HCT116 (cell line): Measurements from ENCODE around the gene DRGX. TPM values are rescaled to one million over a fixed set of nuclear protein-coding genes. Genes with fewer than 3 reads are reported as not detected.

Source experiments
- ATAC-seq: fragments of 200-7000 bp; cut with Tn5 transposase; 2 replicates; pipeline ENCODE4 v1.9.1; 2020; ENCODE audit warnings: mild to moderate bottlenecking, moderate library complexity
- BruUV-seq: library from RNA; stranded (reverse); fragments of 400-500 nt; replicated peaks from 2 replicates; lab custom pipeline; 2021; lab: Mats Ljungman, UMichigan
- CTCF ChIA-PET: fragments of 300-600 bp; sonication (Branson Sonifier 250); formaldehyde crosslinking; loops from one replicate; lab custom pipeline; 2021; ENCODE audit warnings: antibody characterized with exemption; lab: Charles Lee
- POLR2A ChIA-PET: fragments of 300-600, 350-600 bp; sonication (Branson Sonifier 250); formaldehyde crosslinking; loops from one replicate; lab custom pipeline; 2021; ENCODE audit warnings: antibody characterized with exemption; lab: Charles Lee
- RAD21 ChIA-PET, 2 experiments: fragments of 300-600 bp; sonication (Branson Sonifier 250); formaldehyde crosslinking; loops; one replicate each; lab custom pipeline; 2023; ENCODE audit warnings: low total read pairs in 2 of 2; ENCODE audit not compliant: uncharacterized antibody in 2 of 2, unreplicated experiment in 2 of 2, low non-redundant PET in 1 of 2; lab: Charles Lee
- DNase-seq: peaks from one replicate; pipeline ENCODE4 v3.0.0-alpha.2; 2010; ENCODE audit warnings: low read depth, low spot score
- H2AFZ ChIP-seq: fragments of 200-600 bp; shearing (Covaris generic), sonication (generic); 2 replicates; pipeline ENCODE4 v1.6.1; 2017; ENCODE audit warnings: low read depth, mixed run types, mixed read lengths, antibody characterized with exemption, low read length; ENCODE audit not compliant: poor library complexity, severe bottlenecking
- H3K27ac ChIP-seq: 2 replicates; pipeline ENCODE4 v1.5.1; 2012; ENCODE audit warnings: low read depth, low read length
- H3K27me3 ChIP-seq: fragments of 200-600 bp; sonication (generic); 2 replicates; pipeline ENCODE4 v1.6.1; 2016; ENCODE audit warnings: mixed run types, low read length, mixed read lengths; ENCODE audit not compliant: insufficient read depth
- H3K36me3 ChIP-seq, 2 experiments: fragments of 200-500 bp in 1 of 2; fragments of 200-600 bp in 1 of 2; sonication (Bioruptor generic) in 1 of 2; sonication (generic) in 1 of 2; 2 replicates each; pipeline versions ENCODE4 v1.5.1 to v1.6.1; 2014 to 2016; ENCODE audit warnings: low read length in 2 of 2, inconsistent platforms in 1 of 2, mixed read lengths in 1 of 2, mixed run types in 1 of 2; ENCODE audit not compliant: insufficient read depth in 2 of 2, control insufficient read depth in 1 of 2
- H3K4me1 ChIP-seq, 2 experiments: fragments of 200-600 bp in 1 of 2; sonication (generic) in 1 of 2; 2 replicates each; pipeline versions ENCODE4 v1.5.1 to v1.6.1; 2012 to 2017; ENCODE audit warnings: low read length in 2 of 2, inconsistent platforms in 1 of 2, mild to moderate bottlenecking in 1 of 2, mixed read lengths in 1 of 2, mixed run types in 1 of 2, moderate library complexity in 1 of 2; ENCODE audit not compliant: insufficient read depth in 2 of 2, control insufficient read depth in 1 of 2
- H3K4me2 ChIP-seq: fragments of 200-600 bp; sonication (generic); 2 replicates; pipeline ENCODE4 v1.6.1; 2017; ENCODE audit warnings: mixed run types, low read length, mixed read lengths
- H3K4me3 ChIP-seq, 2 experiments: fragments of 200-600 bp in 1 of 2; sonication (generic) in 1 of 2; replicated peaks in 1 of 2; 2 replicates each; pipeline ENCODE4 v1.5.1; 2011 to 2016; ENCODE audit warnings: low read length in 2 of 2, control low read depth in 1 of 2, low read depth in 1 of 2, mild to moderate bottlenecking in 1 of 2, mixed read lengths in 1 of 2, mixed run types in 1 of 2
- H3K79me2 ChIP-seq: fragments of 200-600 bp; sonication (generic); 2 replicates; pipeline ENCODE4 v1.6.1; 2017; ENCODE audit warnings: mild to moderate bottlenecking, mixed run types, low read length, moderate library complexity, mixed read lengths; ENCODE audit not compliant: insufficient read depth
- H3K9ac ChIP-seq: fragments of 200-600 bp; sonication (generic); 2 replicates; pipeline ENCODE4 v1.6.1; 2016; ENCODE audit warnings: low read length, mixed read lengths
- H3K9me2 ChIP-seq: fragments of 200-600 bp; sonication (generic), shearing (Covaris generic); 2 replicates; pipeline ENCODE4 v1.6.1; 2017; ENCODE audit warnings: mixed run types, mild to moderate bottlenecking, moderate library complexity; ENCODE audit not compliant: insufficient read depth
- H3K9me3 ChIP-seq, 2 experiments: fragments of 200-500 bp in 1 of 2; fragments of 200-600 bp in 1 of 2; sonication (Bioruptor generic) in 1 of 2; sonication (generic) in 1 of 2; 2 replicates each; pipeline ENCODE4 v1.6.1; 2014 to 2017; ENCODE audit warnings: low read length in 2 of 2, mixed read lengths in 2 of 2, inconsistent platforms in 1 of 2, low read depth in 1 of 2, mild to moderate bottlenecking in 1 of 2, mixed run types in 1 of 2, moderate library complexity in 1 of 2; ENCODE audit not compliant: control insufficient read depth in 1 of 2, insufficient read depth in 1 of 2
- H4K20me1 ChIP-seq: fragments of 200-600 bp; sonication (generic), shearing (Covaris generic); 2 replicates; pipeline ENCODE4 v1.6.1; 2017; ENCODE audit warnings: mixed run types, mild to moderate bottlenecking, moderate library complexity; ENCODE audit not compliant: insufficient read depth
- ATF3 ChIP-seq: IDR thresholded peaks from 2 replicates; pipeline ENCODE4 v1.6.1; 2012
- CBX3 ChIP-seq: IDR thresholded peaks from 2 replicates; pipeline ENCODE4 v1.6.1; 2012; ENCODE audit warnings: low read depth
- EGR1 ChIP-seq: IDR thresholded peaks from 2 replicates; pipeline ENCODE4 v1.6.1; 2012; ENCODE audit warnings: low read depth
- EZH2 ChIP-seq: fragments of 200-600 bp; sonication (generic); IDR thresholded peaks from 2 replicates; pipeline ENCODE4 v1.6.1; 2017; ENCODE audit warnings: antibody characterized with exemption, mixed run types
- EZH2phosphoT487 ChIP-seq: fragments of 200-600 bp; IDR thresholded peaks from 2 replicates; pipeline ENCODE4 v1.6.1; 2018; ENCODE audit warnings: antibody characterized with exemption, borderline replicate concordance
- FOSL1 ChIP-seq: IDR thresholded peaks from 2 replicates; pipeline ENCODE4 v1.6.1; 2012; ENCODE audit warnings: low read depth
- MAX ChIP-seq: IDR thresholded peaks from 2 replicates; pipeline ENCODE4 v1.6.1; 2012
- REST ChIP-seq: IDR thresholded peaks from 2 replicates; pipeline ENCODE4 v1.6.1; 2012; ENCODE audit warnings: low read depth
- SIN3A ChIP-seq: IDR thresholded peaks from 2 replicates; pipeline ENCODE4 v1.6.1; 2012; ENCODE audit warnings: low read depth
- SP1 ChIP-seq: IDR thresholded peaks from 2 replicates; pipeline ENCODE4 v1.6.1; 2012; ENCODE audit warnings: low read depth
- YY1 ChIP-seq: IDR thresholded peaks from 2 replicates; pipeline ENCODE4 v1.6.1; 2011; ENCODE audit warnings: low read length, low read depth, moderate library complexity, mild to moderate bottlenecking; ENCODE audit not compliant: insufficient replicate concordance; ENCODE audit errors: extremely low read depth
- ZFX ChIP-seq: fragments of 450-650 bp; IDR thresholded peaks from 2 replicates; pipeline ENCODE4 v1.6.1; 2017
- ZNF274 ChIP-seq: fragments of 200-500 bp; sonication (Bioruptor generic); IDR thresholded peaks from 2 replicates; pipeline ENCODE4 v1.6.1; 2014; ENCODE audit warnings: mild to moderate bottlenecking, low read depth, low read length, inconsistent platforms
- intact Hi-C: fragments of 100-400 bp; cut with micrococcal nuclease; formaldehyde crosslinking; loops from 2 replicates; pipeline ENCODE4 v1.10.0; 2022
- total RNA-seq: library from RNA; stranded (reverse); gene quantifications from one replicate; pipeline ENCODE4 v1.2.1, GENCODE V29; 2021; ENCODE audit not compliant: unreplicated experiment

Gene DRGX
- total RNA-seq, 1 experiment from 2014 or later = not detected

GRCh38 chr10:49360271-49361177 is 35.4 kb downstream of the DRGX start:
- Histone ChIP-seq H4K20me1 (no peaks in the 10 kb centered on the region), H3K4me3 (no peak overlapping the region), H2AFZ (no peak overlapping the region), H3K79me2 (no peaks in the 10 kb centered on the region), H3K4me2 (no peak overlapping the region), H3K9ac (no peak overlapping the region), H3K27me3 (peaks cover 8% of the 10 kb centered on the region; the same call in 1 of the 2 replicates)
- intact Hi-C loops = no loop called here
- no TSS peak for BruUV-seq
- TF ChIP-seq FOSL1 = no peak
- TF ChIP-seq, all 23 proteins: peak for 0
- H3K9me2 ChIP-seq = no peaks in the 10 kb centered on the region
- no peaks in the 10 kb centered on the region for H3K9me3 ChIP-seq
- ChIA-PET CTCF (no interaction called here), RAD21 (no interaction called here), POLR2A (no interaction called here)
- H3K4me1 ChIP-seq = no peaks in the 10 kb centered on the region; a peak in 1 of 4 replicates
- no peaks in the 10 kb centered on the region for H3K36me3 ChIP-seq
- DNase-seq (no peak), ATAC-seq (no peak)
- H3K27ac ChIP-seq = no peak overlapping the region

- H3K36me3 ChIP-seq = no peaks in the 10 kb centered on the region
- H3K79me2 ChIP-seq = no peaks in the 10 kb centered on the region
- no peaks in the 10 kb centered on the region for H3K9me2 ChIP-seq
- H3K27me3 ChIP-seq = peaks cover 3% of the 10 kb centered on the region; the same call in 1 of the 2 replicates
- H3K4me1 ChIP-seq = no peaks in the 10 kb centered on the region; a peak in 1 of 4 replicates
- H2AFZ ChIP-seq = no peak overlapping the region
- ChIA-PET POLR2A (no interaction called here), RAD21 (no interaction called here), CTCF (no interaction called here)
- H3K9me3 ChIP-seq = no peaks in the 10 kb centered on the region
- intact Hi-C loops = no loop called here
- H3K4me3 ChIP-seq = no peak overlapping the region
- no peak overlapping the region for H3K9ac ChIP-seq
- no peak overlapping the region for H3K27ac ChIP-seq
- no peaks in the 10 kb centered on the region for H4K20me1 ChIP-seq
- no TSS peak for BruUV-seq
- no peak overlapping the region for H3K4me2 ChIP-seq
- DNase-seq (no peak), ATAC-seq (no peak)
- TF ChIP-seq EZH2 (no peak), ZFX (no peak), REST (no peak), SP1 (no peak), EZH2phosphoT487 (no peak), YY1 (no peak), CBX3 (no peak), EGR1 (no peak), MAX (no peak), ZNF274 (no peak), ATF3 (no peak), SIN3A (no peak)
Measured at GRCh38 chr10:49359349-49360270, 36.3 kb downstream of the DRGX start.
